Stimulated activated effector memory CD8-positive, alpha-beta T cell treated with anti-CD3 and anti-CD28 coated beads, Interleukin-12 subunit alpha, Interleukin-12 subunit beta, amount 100 ng/mL, for 72 hours (primary cell): ENCODE results near the gene CRIP2.

Source experiments
- ATAC-seq: fragments of 150-1000 bp; cut with Tn5 transposase; 2 replicates; pipeline ENCODE4 v1.10.0; 2021
- DNase-seq, 2 donors: peaks; one replicate each; pipeline ENCODE4 v3.0.0; 2021 to 2022; ENCODE audit warnings: low spot score in 2 of 2
- H3K27ac Mint-ChIP-seq: one replicate; pipeline ENCODE4 v1.8.0; 2022; ENCODE audit warnings: mild to moderate bottlenecking, mixed read lengths
- H3K36me3 Mint-ChIP-seq: one replicate; pipeline ENCODE4 v1.8.0; 2022; ENCODE audit warnings: mild to moderate bottlenecking, mixed read lengths
- H3K4me1 Mint-ChIP-seq: one replicate; pipeline ENCODE4 v1.8.0; 2022; ENCODE audit warnings: mixed read lengths
- H3K4me3 Mint-ChIP-seq: one replicate; pipeline ENCODE4 v1.8.0; 2022; ENCODE audit warnings: mild to moderate bottlenecking, mixed read lengths
- H3K9me3 Mint-ChIP-seq: one replicate; pipeline ENCODE4 v1.8.0; 2022; ENCODE audit warnings: mixed read lengths

CRIP2 gene

GRCh38 chr14:105439179-105439578, 35.4 kb upstream of the CRIP2 start:
- DNase-seq (no peak), ATAC-seq (no peak)
- H3K4me1 Mint-ChIP-seq, result peaks cover 34% of the 10 kb centered on the region
- H3K4me3 Mint-ChIP-seq, result no peak overlapping the region
- no peak overlapping the region for H3K27ac Mint-ChIP-seq
- H3K9me3 Mint-ChIP-seq, result no peaks in the 10 kb centered on the region
- H3K36me3 Mint-ChIP-seq, result peaks cover 30% of the 10 kb centered on the region

- ATAC-seq (no peak), DNase-seq (no peak)
- H3K9me3 Mint-ChIP-seq, result no peaks in the 10 kb centered on the region
- no peak overlapping the region for H3K4me3 Mint-ChIP-seq
- no peak overlapping the region for H3K27ac Mint-ChIP-seq
- H3K4me1 Mint-ChIP-seq, result peaks cover 30% of the 10 kb centered on the region
- H3K36me3 Mint-ChIP-seq, result peaks cover 30% of the 10 kb centered on the region
Observed at GRCh38 chr14:105439710-105440553, 34.7 kb upstream of the CRIP2 start.

GRCh38 chr14:105440554-105440900, 34.1 kb upstream of the CRIP2 start:
- no peak for ATAC-seq
- Mint-ChIP-seq H3K27ac (no peak overlapping the region), H3K9me3 (no peaks in the 10 kb centered on the region), H3K36me3 (peaks cover 30% of the 10 kb centered on the region), H3K4me3 (no peak overlapping the region), H3K4me1 (peaks cover 26% of the 10 kb centered on the region)
- no peak for DNase-seq

GRCh38 chr14:105440992-105441391, 33.6 kb upstream of the CRIP2 start:
- no peak for ATAC-seq
- Mint-ChIP-seq H3K27ac (no peak overlapping the region), H3K36me3 (peaks cover 30% of the 10 kb centered on the region), H3K4me1 (peaks cover 21% of the 10 kb centered on the region), H3K9me3 (no peaks in the 10 kb centered on the region), H3K4me3 (no peak overlapping the region)
- no peak for DNase-seq

GRCh38 chr14:105442125-105442524, 32.5 kb upstream of the CRIP2 start:
- DNase-seq (no peak), ATAC-seq (no peak)
- no peak overlapping the region for H3K4me3 Mint-ChIP-seq
- H3K36me3 Mint-ChIP-seq, result peaks cover 30% of the 10 kb centered on the region
- H3K27ac Mint-ChIP-seq, result no peak overlapping the region
- H3K9me3 Mint-ChIP-seq, result no peaks in the 10 kb centered on the region
- peaks cover 15% of the 10 kb centered on the region for H3K4me1 Mint-ChIP-seq

GRCh38 chr14:105442834-105443233, 31.8 kb upstream of the CRIP2 start:
- Mint-ChIP-seq H3K36me3 (peaks cover 32% of the 10 kb centered on the region), H3K9me3 (no peaks in the 10 kb centered on the region), H3K4me3 (no peak overlapping the region), H3K27ac (no peak overlapping the region), H3K4me1 (peaks cover 15% of the 10 kb centered on the region)
- DNase-seq, result no peak
- ATAC-seq, result no peak

- no peak for ATAC-seq
Observed at GRCh38 chr14:105444859-105445258, 29.8 kb upstream of the CRIP2 start.

GRCh38 chr14:105445290-105445689, 29.3 kb upstream of the CRIP2 start:
- Mint-ChIP-seq H3K4me1 (peaks cover 10% of the 10 kb centered on the region), H3K4me3 (no peak overlapping the region), H3K36me3 (peaks cover 43% of the 10 kb centered on the region), H3K27ac (no peak overlapping the region), H3K9me3 (no peaks in the 10 kb centered on the region)
- no peak for ATAC-seq
- no peak for DNase-seq

More at GRCh38 chr14:105444859-105445258, 29.8 kb upstream of the CRIP2 start:
- H3K27ac Mint-ChIP-seq, result no peak overlapping the region
- peaks cover 43% of the 10 kb centered on the region for H3K36me3 Mint-ChIP-seq
- no peak overlapping the region for H3K4me3 Mint-ChIP-seq
- DNase-seq, result no peak
- H3K9me3 Mint-ChIP-seq, result no peaks in the 10 kb centered on the region
- H3K4me1 Mint-ChIP-seq, result peaks cover 10% of the 10 kb centered on the region

- no peaks in the 10 kb centered on the region for H3K9me3 Mint-ChIP-seq
- H3K4me1 Mint-ChIP-seq, result peaks cover 10% of the 10 kb centered on the region
- no peak overlapping the region for H3K4me3 Mint-ChIP-seq
- peaks cover 45% of the 10 kb centered on the region for H3K36me3 Mint-ChIP-seq
- H3K27ac Mint-ChIP-seq, result peak overlapping the region; percentile 74
- no peak for DNase-seq
- no peak for ATAC-seq
Observed at GRCh38 chr14:105445901-105446845, 28.4 kb upstream of the CRIP2 start.

GRCh38 chr14:105446971-105447370, 27.6 kb upstream of the CRIP2 start:
- peaks cover 49% of the 10 kb centered on the region for H3K36me3 Mint-ChIP-seq
- DNase-seq, result no peak
- H3K27ac Mint-ChIP-seq, result peak overlapping the region; percentile 74
- H3K9me3 Mint-ChIP-seq, result no peaks in the 10 kb centered on the region
- no peak overlapping the region for H3K4me3 Mint-ChIP-seq
- ATAC-seq, result no peak
- H3K4me1 Mint-ChIP-seq, result peaks cover 5% of the 10 kb centered on the region

GRCh38 chr14:105447651-105448640, 26.7 kb upstream of the CRIP2 start:
- H3K4me1 Mint-ChIP-seq, result no peaks in the 10 kb centered on the region
- H3K27ac Mint-ChIP-seq, result peak overlapping the region; percentile 20
- peaks cover 50% of the 10 kb centered on the region for H3K36me3 Mint-ChIP-seq
- H3K4me3 Mint-ChIP-seq, result no peak overlapping the region
- ATAC-seq (peak; percentile 4), DNase-seq (no peak)
- no peaks in the 10 kb centered on the region for H3K9me3 Mint-ChIP-seq

GRCh38 chr14:105448706-105449111, 25.9 kb upstream of the CRIP2 start:
- H3K27ac Mint-ChIP-seq, result no peak overlapping the region
- ATAC-seq, result peak; percentile 86

GRCh38 chr14:105449276-105450122, 25.1 kb upstream of the CRIP2 start:
- Mint-ChIP-seq H3K4me1 (no peaks in the 10 kb centered on the region), H3K27ac (no peak overlapping the region), H3K9me3 (no peaks in the 10 kb centered on the region), H3K4me3 (no peak overlapping the region), H3K36me3 (peaks cover 53% of the 10 kb centered on the region)
- ATAC-seq (no peak), DNase-seq (no peak)

More at GRCh38 chr14:105448706-105449111, 25.9 kb upstream of the CRIP2 start:
- DNase-seq, result peak; percentile 60 to 68
- H3K9me3 Mint-ChIP-seq, result no peaks in the 10 kb centered on the region
- H3K36me3 Mint-ChIP-seq, result peaks cover 50% of the 10 kb centered on the region
- no peak overlapping the region for H3K4me3 Mint-ChIP-seq
- no peaks in the 10 kb centered on the region for H3K4me1 Mint-ChIP-seq

GRCh38 chr14:105450123-105450505, 24.5 kb upstream of the CRIP2 start:
- no peaks in the 10 kb centered on the region for H3K4me1 Mint-ChIP-seq
- ATAC-seq (no peak), DNase-seq (no peak)
- no peak overlapping the region for H3K4me3 Mint-ChIP-seq
- peaks cover 55% of the 10 kb centered on the region for H3K36me3 Mint-ChIP-seq
- H3K9me3 Mint-ChIP-seq, result no peaks in the 10 kb centered on the region
- H3K27ac Mint-ChIP-seq, result no peak overlapping the region
